GM11168 (cell line): ENCODE measurements around the gene EEPD1.

Source experiments
- in situ Hi-C: fragments of 300-500 bp; cut with MboI; formaldehyde crosslinking; loops from one replicate; pipeline ENCODE4 v1.12.0; 2022; ENCODE audit warnings: low sequenced_read_pairs; ENCODE audit not compliant: unreplicated experiment

EEPD1 gene

GRCh38 chr7:36291387-36292316 lies 138.6 kb downstream of the EEPD1 start:
- in situ Hi-C loops = loop anchor here (10.0 kb wide), 1 partner anchor 297 kb away; no protein-coding TSS in a partner anchor

- in situ Hi-C loops = loop anchor here (10.0 kb wide), 1 partner anchor 300 kb away; no protein-coding TSS in a partner anchor
Observed at GRCh38 chr7:36295090-36295489, 142.0 kb downstream of the EEPD1 start.

- in situ Hi-C loops = loop anchor here (10.0 kb wide), 1 partner anchor 301 kb away; no protein-coding TSS in a partner anchor
Observed at GRCh38 chr7:36296284-36296683, 143.2 kb downstream of the EEPD1 start.

GRCh38 chr7:36297364-36298009 lies 144.4 kb downstream of the EEPD1 start:
- in situ Hi-C loops = loop anchor here (10.0 kb wide), 1 partner anchor 303 kb away; no protein-coding TSS in a partner anchor

GRCh38 chr7:36298106-36298505 lies 145.1 kb downstream of the EEPD1 start:
- in situ Hi-C loops = loop anchor here (10.0 kb wide), 1 partner anchor 303 kb away; no protein-coding TSS in a partner anchor

- in situ Hi-C loops = loop anchor here (10.0 kb wide), 1 partner anchor 304 kb away; no protein-coding TSS in a partner anchor
Observed at GRCh38 chr7:36299223-36299774, 146.2 kb downstream of the EEPD1 start.

- in situ Hi-C loops = loop anchor here (10.0 kb wide), 1 partner anchor 305 kb away; no protein-coding TSS in a partner anchor
Observed at GRCh38 chr7:36299823-36300341, 146.8 kb downstream of the EEPD1 start.

GRCh38 chr7:36300696-36301350 lies 147.8 kb downstream of the EEPD1 start:
- in situ Hi-C loops = no loop called here

GRCh38 chr7:36301914-36302771 lies 149.1 kb downstream of the EEPD1 start:
- in situ Hi-C loops = no loop called here

GRCh38 chr7:36303202-36304098 lies 150.4 kb downstream of the EEPD1 start:
- in situ Hi-C loops = no loop called here

GRCh38 chr7:36304099-36304425 lies 151.0 kb downstream of the EEPD1 start:
- in situ Hi-C loops = no loop called here

GRCh38 chr7:36305226-36305625 lies 152.2 kb downstream of the EEPD1 start:
- in situ Hi-C loops = no loop called here

GRCh38 chr7:36305648-36306047 lies 152.6 kb downstream of the EEPD1 start:
- in situ Hi-C loops = no loop called here

- in situ Hi-C loops = no loop called here
Observed at GRCh38 chr7:36306222-36306621, 153.2 kb downstream of the EEPD1 start.

GRCh38 chr7:36306722-36307121 lies 153.7 kb downstream of the EEPD1 start:
- in situ Hi-C loops = no loop called here

GRCh38 chr7:36308031-36308430 lies 155.0 kb downstream of the EEPD1 start:
- in situ Hi-C loops = no loop called here

GRCh38 chr7:36309301-36309700 lies 156.2 kb downstream of the EEPD1 start:
- in situ Hi-C loops = no loop called here

- in situ Hi-C loops = no loop called here
Observed at GRCh38 chr7:36309716-36310115, 156.7 kb downstream of the EEPD1 start.
